HG03135 (cell line): ENCODE measurements around the gene DDX10.
A peak's percentile ranks its signal among the peaks of the same experiment; 100 is the strongest.
"Not testable (repeated sequence)": the region's sequence is repeated elsewhere in the genome, so short reads cannot be mapped to it uniquely, and the experiment has no call there.

Source experiments
- ATAC-seq: cut with Tn5 transposase; IDR thresholded peaks from one replicate; pipeline ENCODE4 v1.9.1; 2021; ENCODE audit warnings: mild to moderate bottlenecking, moderate library complexity; ENCODE audit not compliant: unreplicated experiment

Gene DDX10

GRCh38 chr11:108713076-108713790 lies 48.4 kb downstream of the DDX10 start:
- no peak for ATAC-seq

GRCh38 chr11:108715239-108715638 lies 50.4 kb downstream of the DDX10 start:
- ATAC-seq, result no peak

- ATAC-seq, result no peak
These were observed 53.6 kb downstream of the DDX10 start for GRCh38 chr11:108718466-108718865.

- ATAC-seq, result no peak
These were observed 60.3 kb downstream of the DDX10 start for GRCh38 chr11:108724974-108725689.

GRCh38 chr11:108726077-108726800 lies 61.4 kb downstream of the DDX10 start:
- no peak for ATAC-seq

- no peak for ATAC-seq
These were observed 62.8 kb downstream of the DDX10 start for GRCh38 chr11:108727665-108728064.

GRCh38 chr11:108729227-108729871 lies 64.5 kb downstream of the DDX10 start:
- ATAC-seq, result no peak

GRCh38 chr11:108732395-108732794 lies 67.5 kb downstream of the DDX10 start:
- ATAC-seq, result no peak

GRCh38 chr11:108733479-108734116 lies 68.7 kb downstream of the DDX10 start:
- ATAC-seq, result peak; percentile 89

GRCh38 chr11:108734283-108734682 lies 69.4 kb downstream of the DDX10 start:
- ATAC-seq, result no peak

GRCh38 chr11:108734956-108735559 lies 70.2 kb downstream of the DDX10 start:
- no peak for ATAC-seq

GRCh38 chr11:108740132-108740531 lies 75.3 kb downstream of the DDX10 start:
- ATAC-seq, result not testable (repeated sequence)

- ATAC-seq, result no peak
These were observed 79.0 kb downstream of the DDX10 start for GRCh38 chr11:108743851-108744250.

GRCh38 chr11:108748968-108749367 lies 84.1 kb downstream of the DDX10 start:
- ATAC-seq, result no peak

- peak; percentile 52 for ATAC-seq
These were observed 86.6 kb downstream of the DDX10 start for GRCh38 chr11:108751444-108751843.

- ATAC-seq, result no peak
These were observed 87.5 kb downstream of the DDX10 start for GRCh38 chr11:108752297-108752751.

GRCh38 chr11:108754901-108755625 lies 90.2 kb downstream of the DDX10 start:
- ATAC-seq, result no peak

GRCh38 chr11:108757630-108758029 lies 92.8 kb downstream of the DDX10 start:
- no peak for ATAC-seq

- no peak for ATAC-seq
These were observed 93.6 kb downstream of the DDX10 start for GRCh38 chr11:108758458-108758857.
